OCI-LY3 (cell line): ENCODE measurements around the gene SND1.

Source experiments
- H2AFZ ChIP-seq: fragments of 200-600, 300-600 bp; shearing (Covaris generic); 2 replicates; pipeline ENCODE4 v1.6.0; 2014; ENCODE audit warnings: antibody characterized with exemption, low read depth, low read length
- H3K27ac ChIP-seq: fragments of 200-600, 300-600 bp; sonication (generic); 2 replicates; pipeline ENCODE4 v1.5.1; 2014; ENCODE audit warnings: mild to moderate bottlenecking, low read length, moderate library complexity, mixed read lengths
- H3K27me3 ChIP-seq: fragments of 200-600, 300-600 bp; sonication (generic); 2 replicates; pipeline ENCODE4 v1.6.1; 2014; ENCODE audit warnings: low read depth, low read length, mixed read lengths
- H3K36me3 ChIP-seq: fragments of 200-600, 300-600 bp; sonication (generic); replicated peaks from 2 replicates; pipeline ENCODE3; 2014; ENCODE audit warnings: low read depth, low read length, mixed read lengths
- H3K4me1 ChIP-seq: fragments of 300-600, 200-600 bp; sonication (generic); 2 replicates; pipeline ENCODE4 v1.6.1; 2014; ENCODE audit warnings: low read length, mixed read lengths
- H3K4me2 ChIP-seq: fragments of 200-600, 300-600 bp; sonication (generic); 2 replicates; pipeline ENCODE4 v1.6.1; 2014; ENCODE audit warnings: low read length, mixed read lengths
- H3K4me3 ChIP-seq: fragments of 300-600, 200-600 bp; sonication (generic); 2 replicates; pipeline ENCODE4 v1.5.1; 2014; ENCODE audit warnings: antibody characterized with exemption, mild to moderate bottlenecking, low read length, moderate library complexity
- H3K79me2 ChIP-seq: fragments of 300-600, 200-600 bp; shearing (Covaris generic); 2 replicates; pipeline ENCODE4 v1.6.1; 2014; ENCODE audit warnings: mild to moderate bottlenecking, low read length, mixed read lengths
- H3K9ac ChIP-seq: fragments of 300-600, 200-600 bp; shearing (Covaris generic); 2 replicates; pipeline ENCODE4 v1.6.0; 2014; ENCODE audit warnings: mild to moderate bottlenecking, low read length, moderate library complexity
- H3K9me3 ChIP-seq: fragments of 200-600, 300-600 bp; shearing (Covaris generic); 2 replicates; pipeline ENCODE4 v1.6.1; 2014; ENCODE audit warnings: low read length, mixed read lengths; ENCODE audit not compliant: insufficient read depth
- H4K20me1 ChIP-seq: fragments of 200-600, 300-600 bp; sonication (generic); 2 replicates; pipeline ENCODE4 v1.6.1; 2016; ENCODE audit warnings: low read length, mixed read lengths; ENCODE audit not compliant: insufficient read depth
- EZH2phosphoT487 ChIP-seq: fragments of 200-600 bp; shearing (Covaris generic); IDR thresholded peaks from 2 replicates; pipeline ENCODE4 v1.6.1; 2018; ENCODE audit warnings: antibody characterized with exemption, mixed run types, low read depth
- TF ChIP-seq, protein P1 (sequence below): fragments of 200-600, 300-600 bp; sonication (generic); IDR thresholded peaks from 2 replicates; pipeline ENCODE4 v1.5.1; 2014; ENCODE audit warnings: antibody characterized with exemption, low read length, low read depth

Gene SND1

GRCh38 chr7:127894588-127894987 lies 242.6 kb downstream of the SND1 start:
- peaks cover 19% of the 10 kb centered on the region for H3K4me1 ChIP-seq
- H3K9ac ChIP-seq = no peak overlapping the region
- H4K20me1 ChIP-seq = peaks cover 62% of the 10 kb centered on the region
- H3K36me3 ChIP-seq = peaks cover 44% of the 10 kb centered on the region
- H3K4me2 ChIP-seq = no peak overlapping the region
- no peak overlapping the region for H3K27ac ChIP-seq
- no peak overlapping the region for H2AFZ ChIP-seq
- peaks cover 52% of the 10 kb centered on the region for H3K79me2 ChIP-seq
- H3K4me3 ChIP-seq = no peak overlapping the region
- no peak for TF ChIP-seq EZH2phosphoT487
- TF ChIP-seq, protein P1, sequence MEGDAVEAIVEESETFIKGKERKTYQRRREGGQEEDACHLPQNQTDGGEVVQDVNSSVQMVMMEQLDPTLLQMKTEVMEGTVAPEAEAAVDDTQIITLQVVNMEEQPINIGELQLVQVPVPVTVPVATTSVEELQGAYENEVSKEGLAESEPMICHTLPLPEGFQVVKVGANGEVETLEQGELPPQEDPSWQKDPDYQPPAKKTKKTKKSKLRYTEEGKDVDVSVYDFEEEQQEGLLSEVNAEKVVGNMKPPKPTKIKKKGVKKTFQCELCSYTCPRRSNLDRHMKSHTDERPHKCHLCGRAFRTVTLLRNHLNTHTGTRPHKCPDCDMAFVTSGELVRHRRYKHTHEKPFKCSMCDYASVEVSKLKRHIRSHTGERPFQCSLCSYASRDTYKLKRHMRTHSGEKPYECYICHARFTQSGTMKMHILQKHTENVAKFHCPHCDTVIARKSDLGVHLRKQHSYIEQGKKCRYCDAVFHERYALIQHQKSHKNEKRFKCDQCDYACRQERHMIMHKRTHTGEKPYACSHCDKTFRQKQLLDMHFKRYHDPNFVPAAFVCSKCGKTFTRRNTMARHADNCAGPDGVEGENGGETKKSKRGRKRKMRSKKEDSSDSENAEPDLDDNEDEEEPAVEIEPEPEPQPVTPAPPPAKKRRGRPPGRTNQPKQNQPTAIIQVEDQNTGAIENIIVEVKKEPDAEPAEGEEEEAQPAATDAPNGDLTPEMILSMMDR = no peak
- H3K9me3 ChIP-seq = no peaks in the 10 kb centered on the region
- H3K27me3 ChIP-seq = no peaks in the 10 kb centered on the region

DNA sequence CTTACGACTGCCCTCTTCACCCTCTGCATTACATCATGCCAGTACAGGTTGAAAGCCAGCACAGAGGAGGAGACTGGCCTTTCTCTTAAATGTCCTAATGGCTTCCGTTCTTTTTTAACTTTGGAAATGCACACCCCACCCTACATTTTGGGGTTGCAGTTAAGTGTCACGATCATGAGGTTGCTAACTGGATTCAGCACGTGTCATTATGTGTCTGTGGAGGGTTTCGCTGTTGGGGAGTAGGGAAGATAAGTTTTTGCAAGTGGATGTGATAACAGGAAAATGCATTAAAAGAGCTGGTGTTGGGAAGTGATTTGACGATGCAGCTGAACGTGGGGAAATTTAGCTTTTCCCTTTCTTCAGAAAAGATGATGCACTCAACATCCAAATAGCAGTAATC lies 243.4 kb downstream of the SND1 start:
- Histone ChIP-seq H3K27ac (no peak overlapping the region), H2AFZ (no peak overlapping the region), H3K9me3 (no peaks in the 10 kb centered on the region), H3K36me3 (peaks cover 42% of the 10 kb centered on the region), H3K4me1 (peaks cover 19% of the 10 kb centered on the region), H4K20me1 (peaks cover 66% of the 10 kb centered on the region), H3K27me3 (no peaks in the 10 kb centered on the region), H3K9ac (no peak overlapping the region), H3K4me3 (no peak overlapping the region), H3K4me2 (no peak overlapping the region), H3K79me2 (peaks cover 58% of the 10 kb centered on the region)
- no peak for TF ChIP-seq EZH2phosphoT487
- TF ChIP-seq, protein P1 = no peak

- Histone ChIP-seq H3K9me3 (no peaks in the 10 kb centered on the region), H3K4me1 (peaks cover 21% of the 10 kb centered on the region), H3K79me2 (peaks cover 58% of the 10 kb centered on the region), H3K4me3 (no peak overlapping the region), H3K27ac (no peak overlapping the region), H2AFZ (no peak overlapping the region), H3K27me3 (no peaks in the 10 kb centered on the region), H3K36me3 (peaks cover 37% of the 10 kb centered on the region), H3K4me2 (no peak overlapping the region), H4K20me1 (peaks cover 66% of the 10 kb centered on the region), H3K9ac (no peak overlapping the region)
- TF ChIP-seq, protein P1 = no peak
- TF ChIP-seq EZH2phosphoT487 = no peak
Observed at GRCh38 chr7:127895814-127896280, 243.9 kb downstream of the SND1 start.

- peaks cover 29% of the 10 kb centered on the region for H3K4me1 ChIP-seq
- no peak overlapping the region for H2AFZ ChIP-seq
- H3K9me3 ChIP-seq = no peaks in the 10 kb centered on the region
- H3K4me3 ChIP-seq = no peak overlapping the region
- no peak overlapping the region for H3K4me2 ChIP-seq
- TF ChIP-seq, protein P1 = no peak
- TF ChIP-seq EZH2phosphoT487 = no peak
- no peak overlapping the region for H3K27ac ChIP-seq
- H3K79me2 ChIP-seq = peaks cover 58% of the 10 kb centered on the region
- H3K36me3 ChIP-seq = peaks cover 30% of the 10 kb centered on the region
- no peak overlapping the region for H3K9ac ChIP-seq
- peaks cover 66% of the 10 kb centered on the region for H4K20me1 ChIP-seq
- H3K27me3 ChIP-seq = no peaks in the 10 kb centered on the region
Observed at GRCh38 chr7:127896659-127897058, 244.7 kb downstream of the SND1 start.
